PC-3 (cell line): Measurements from ENCODE around the gene ARHGAP18. TPM values are rescaled to one million over a fixed set of nuclear protein-coding genes. Genes with fewer than 3 reads are reported as not detected.

Experiments
- ATAC-seq: fragments of 200-7000 bp; cut with Tn5 transposase; 2 replicates; pipeline ENCODE4 v1.9.1; 2020; ENCODE audit warnings: mild to moderate bottlenecking, moderate library complexity
- BruUV-seq: library from RNA; stranded (reverse); fragments of 400-500 nt; replicated peaks from 2 replicates; lab custom pipeline; 2021; lab: Mats Ljungman, UMichigan
- CTCF ChIA-PET: fragments of 300-600 bp; sonication (Branson Sonifier 250); formaldehyde crosslinking; loops from one replicate; lab custom pipeline; 2022; ENCODE audit warnings: antibody characterized with exemption; lab: Charles Lee
- POLR2A ChIA-PET: fragments of 300-600 bp; sonication (Branson Sonifier 250); formaldehyde crosslinking; loops from one replicate; lab custom pipeline; 2022; ENCODE audit warnings: antibody characterized with exemption; ENCODE audit not compliant: unreplicated experiment; lab: Charles Lee
- DNase-seq: peaks from one replicate; pipeline ENCODE4 v3.0.0-alpha.2; 2015
- H2AFZ ChIP-seq: fragments of 300-600 bp; sonication (generic); 2 replicates; pipeline ENCODE4 v1.6.0; 2016; ENCODE audit warnings: antibody characterized with exemption, low read length
- H3F3A ChIP-seq: fragments of 300-600 bp; sonication (generic); one replicate; pipeline ENCODE4 v1.6.0; 2017; ENCODE audit warnings: antibody characterized with exemption, low read length, control low read depth, mild to moderate bottlenecking; ENCODE audit not compliant: unreplicated experiment
- H3K27ac ChIP-seq: fragments of 300-600 bp; sonication (generic); 2 replicates; pipeline ENCODE4 v1.5.1; 2016; ENCODE audit warnings: mild to moderate bottlenecking, low read length
- H3K27me3 ChIP-seq: fragments of 300-600 bp; sonication (generic); 2 replicates; pipeline ENCODE4 v1.6.1; 2016; ENCODE audit warnings: low read length, mixed read lengths
- H3K36me3 ChIP-seq: fragments of 300-600 bp; sonication (generic); 2 replicates; pipeline ENCODE4 v1.6.1; 2016; ENCODE audit warnings: low read depth, mixed run types, low read length, mixed read lengths
- H3K4me1 ChIP-seq: fragments of 300-600 bp; sonication (generic); 2 replicates; pipeline ENCODE4 v1.5.1; 2016; ENCODE audit warnings: low read length; ENCODE audit not compliant: insufficient read depth
- H3K4me2 ChIP-seq: fragments of 300-600 bp; sonication (generic); 2 replicates; pipeline ENCODE4 v1.6.0; 2016; ENCODE audit warnings: low read length
- H3K4me3 ChIP-seq: fragments of 300-600 bp; sonication (generic); 2 replicates; pipeline ENCODE4 v1.5.1; 2016; ENCODE audit warnings: mild to moderate bottlenecking, low read length, mixed read lengths
- H3K79me2 ChIP-seq: fragments of 300-600 bp; sonication (generic); 2 replicates; pipeline ENCODE4 v1.6.1; 2017; ENCODE audit warnings: low read length, mixed read lengths
- H3K9ac ChIP-seq: fragments of 300-600 bp; sonication (generic); 2 replicates; pipeline ENCODE4 v1.6.0; 2016; ENCODE audit warnings: mild to moderate bottlenecking, low read length
- H3K9me2 ChIP-seq: fragments of 300-600 bp; sonication (generic); replicated peaks from 2 replicates; pipeline ENCODE4 v1.6.1; 2016; ENCODE audit warnings: mixed run types, low read length, mixed read lengths
- H3K9me3 ChIP-seq: fragments of 300-600 bp; sonication (generic); 2 replicates; pipeline ENCODE4 v1.6.1; 2016; ENCODE audit warnings: low read length, mixed read lengths
- H4K20me1 ChIP-seq: fragments of 300-600 bp; sonication (generic); 2 replicates; pipeline ENCODE4 v1.6.1; 2016; ENCODE audit warnings: low read length, mixed read lengths
- EZH2 ChIP-seq: fragments of 300-600 bp; sonication (generic); IDR thresholded peaks from one replicate; pipeline ENCODE4 v1.6.1; 2017; ENCODE audit warnings: antibody characterized with exemption, mild to moderate bottlenecking, low read length; ENCODE audit not compliant: unreplicated experiment
- EZH2phosphoT487 ChIP-seq: fragments of 300-600 bp; sonication (generic); IDR thresholded peaks from 2 replicates; pipeline ENCODE4 v1.6.1; 2018; ENCODE audit warnings: mild to moderate bottlenecking, antibody characterized with exemption, low read length, borderline replicate concordance
- intact Hi-C: fragments of 100-400 bp; cut with micrococcal nuclease; formaldehyde crosslinking; loops from 2 replicates; pipeline ENCODE4 v1.9.0; 2023
- total RNA-seq: library from RNA; depleted of rRNA; stranded (reverse); fragments of >200 nt; gene quantifications from 2 replicates; pipeline ENCODE4 v1.2.3, GENCODE V29; 2014
- TF ChIP-seq, protein P1 (sequence below): fragments of 300-600 bp; sonication (generic); conservative IDR thresholded peaks from 2 replicates; pipeline ENCODE4 v1.5.1; 2017; ENCODE audit warnings: antibody characterized with exemption, low read depth, mild to moderate bottlenecking, low read length

ARHGAP18 gene
- total RNA-seq, 1 experiment from 2014 or later: 5.9 TPM

DNA sequence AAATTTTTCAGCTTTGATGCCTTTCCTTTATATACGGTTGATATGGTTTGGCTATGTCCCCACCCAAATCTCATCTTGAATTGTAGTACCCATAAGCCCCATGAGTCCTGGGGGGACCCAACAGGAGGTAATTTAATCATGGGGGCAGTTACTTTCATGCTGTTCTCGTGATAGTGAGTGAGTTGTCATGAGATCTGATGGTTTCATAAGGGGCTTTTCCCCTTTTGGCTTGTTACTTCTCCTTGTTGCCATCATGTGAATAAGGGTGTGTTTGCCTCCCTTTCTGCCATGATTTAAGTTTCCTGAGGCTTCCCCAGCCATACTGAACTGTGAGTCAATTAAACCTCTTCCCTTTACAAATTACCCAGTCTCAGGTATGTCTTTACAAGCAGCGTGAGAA is 66.8 kb downstream of the ARHGAP18 start:
- intact Hi-C loops: no loop called here
- TF ChIP-seq EZH2: no peak
- TF ChIP-seq, protein P1, sequence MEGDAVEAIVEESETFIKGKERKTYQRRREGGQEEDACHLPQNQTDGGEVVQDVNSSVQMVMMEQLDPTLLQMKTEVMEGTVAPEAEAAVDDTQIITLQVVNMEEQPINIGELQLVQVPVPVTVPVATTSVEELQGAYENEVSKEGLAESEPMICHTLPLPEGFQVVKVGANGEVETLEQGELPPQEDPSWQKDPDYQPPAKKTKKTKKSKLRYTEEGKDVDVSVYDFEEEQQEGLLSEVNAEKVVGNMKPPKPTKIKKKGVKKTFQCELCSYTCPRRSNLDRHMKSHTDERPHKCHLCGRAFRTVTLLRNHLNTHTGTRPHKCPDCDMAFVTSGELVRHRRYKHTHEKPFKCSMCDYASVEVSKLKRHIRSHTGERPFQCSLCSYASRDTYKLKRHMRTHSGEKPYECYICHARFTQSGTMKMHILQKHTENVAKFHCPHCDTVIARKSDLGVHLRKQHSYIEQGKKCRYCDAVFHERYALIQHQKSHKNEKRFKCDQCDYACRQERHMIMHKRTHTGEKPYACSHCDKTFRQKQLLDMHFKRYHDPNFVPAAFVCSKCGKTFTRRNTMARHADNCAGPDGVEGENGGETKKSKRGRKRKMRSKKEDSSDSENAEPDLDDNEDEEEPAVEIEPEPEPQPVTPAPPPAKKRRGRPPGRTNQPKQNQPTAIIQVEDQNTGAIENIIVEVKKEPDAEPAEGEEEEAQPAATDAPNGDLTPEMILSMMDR: no peak
- TF ChIP-seq EZH2phosphoT487: no peak
- Histone ChIP-seq H3K9me2 (no peaks in the 10 kb centered on the region), H3F3A (no peaks in the 10 kb centered on the region), H4K20me1 (no peaks in the 10 kb centered on the region), H3K9ac (no peak overlapping the region), H3K4me2 (no peak overlapping the region), H3K4me3 (no peak overlapping the region), H3K9me3 (no peaks in the 10 kb centered on the region), H2AFZ (no peak overlapping the region), H3K36me3 (no peaks in the 10 kb centered on the region), H3K27ac (no peak overlapping the region), H3K79me2 (no peaks in the 10 kb centered on the region), H3K4me1 (peaks cover 24% of the 10 kb centered on the region), H3K27me3 (no peaks in the 10 kb centered on the region)
- no TSS peak for BruUV-seq
- POLR2A ChIA-PET: no interaction called here
- no peak for DNase-seq
- no peak for ATAC-seq
- CTCF ChIA-PET: interaction anchor here (0.5 kb wide), 1 partner anchor 10 kb away, joined by 3 read pairs; no protein-coding TSS in a partner anchor

DNA sequence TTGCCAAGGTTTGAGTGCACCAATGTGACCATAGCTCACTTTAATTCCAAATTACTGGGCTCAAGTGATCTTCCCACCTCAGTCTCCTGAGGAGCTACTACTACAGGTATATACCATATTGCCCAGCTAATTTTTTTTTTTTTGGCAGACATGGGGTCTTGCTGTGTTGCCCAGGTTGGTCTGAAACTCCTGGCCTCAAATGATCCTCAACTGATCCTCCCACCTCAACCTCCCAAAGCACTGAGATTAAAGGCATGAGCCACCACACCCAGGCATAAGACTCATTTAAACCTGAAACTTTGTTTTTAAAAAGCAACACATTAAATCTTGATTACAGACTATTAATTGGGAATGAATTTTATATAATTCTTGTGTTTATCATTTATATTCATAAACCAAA is 67.7 kb downstream of the ARHGAP18 start:
- no peaks in the 10 kb centered on the region for H3K9me2 ChIP-seq
- H3K36me3 ChIP-seq: no peaks in the 10 kb centered on the region
- H3K4me3 ChIP-seq: no peak overlapping the region
- POLR2A ChIA-PET: no interaction called here
- H3K27ac ChIP-seq: no peak overlapping the region
- no peaks in the 10 kb centered on the region for H3K79me2 ChIP-seq
- ATAC-seq: no peak
- no peaks in the 10 kb centered on the region for H3K9me3 ChIP-seq
- BruUV-seq: no TSS peak
- H3K4me2 ChIP-seq: no peak overlapping the region
- TF ChIP-seq EZH2: no peak
- TF ChIP-seq EZH2phosphoT487: no peak
- TF ChIP-seq, protein P1: no peak
- H2AFZ ChIP-seq: no peak overlapping the region
- H3K9ac ChIP-seq: no peak overlapping the region
- no peaks in the 10 kb centered on the region for H4K20me1 ChIP-seq
- H3F3A ChIP-seq: no peaks in the 10 kb centered on the region
- intact Hi-C loops: no loop called here
- H3K27me3 ChIP-seq: no peaks in the 10 kb centered on the region
- DNase-seq: no peak
- CTCF ChIA-PET: no interaction called here
- H3K4me1 ChIP-seq: peaks cover 32% of the 10 kb centered on the region

DNA sequence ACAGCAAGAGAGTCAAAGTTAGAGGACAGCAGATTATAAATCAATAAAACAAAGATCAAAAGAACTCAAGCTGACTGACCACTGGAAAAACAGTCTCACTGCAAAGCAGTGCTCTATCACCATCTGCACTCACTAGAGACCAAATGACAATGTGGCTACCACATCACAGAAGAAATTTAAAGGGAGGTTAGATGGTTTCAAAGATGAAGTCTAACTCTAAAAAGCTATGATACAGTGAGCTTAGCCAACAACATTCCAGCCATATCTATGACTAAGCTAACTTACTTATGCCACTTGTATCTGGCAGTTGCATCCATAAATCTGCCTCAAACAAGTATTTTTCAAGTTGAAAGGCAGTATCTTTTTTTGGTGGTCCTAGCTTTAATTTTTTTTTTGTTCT is 68.6 kb downstream of the ARHGAP18 start:
- Histone ChIP-seq H2AFZ (no peak overlapping the region), H3K27ac (no peak overlapping the region), H3K79me2 (no peaks in the 10 kb centered on the region), H3K27me3 (no peaks in the 10 kb centered on the region), H3K4me1 (peaks cover 33% of the 10 kb centered on the region), H3K9ac (no peak overlapping the region), H3K9me2 (no peaks in the 10 kb centered on the region), H3F3A (no peaks in the 10 kb centered on the region), H3K9me3 (no peaks in the 10 kb centered on the region), H4K20me1 (no peaks in the 10 kb centered on the region), H3K4me3 (no peak overlapping the region), H3K36me3 (no peaks in the 10 kb centered on the region), H3K4me2 (no peak overlapping the region)
- ChIA-PET POLR2A (interaction anchor here (0.6 kb wide), 1 partner anchor 69 kb away, joined by 4 read pairs; the partner anchor contains the start of gene ARHGAP18), CTCF (no interaction called here)
- no peak for DNase-seq
- intact Hi-C loops: no loop called here
- BruUV-seq: no TSS peak
- TF ChIP-seq, protein P1: no peak
- TF ChIP-seq EZH2phosphoT487: no peak
- TF ChIP-seq EZH2: no peak
- ATAC-seq: no peak
